ENCODE results near the gene DTX3.
"Not testable (repeated sequence)": the region's sequence is repeated elsewhere in the genome, so short reads cannot be mapped to it uniquely, and the experiment has no call there.

The DTX3 gene

GRCh38 chr12:57632073-57632957 is 27.7 kb downstream of the DTX3 start:
- DNase-seq (ENCODE audit: low read depth), result no peak

GRCh38 chr12:57632958-57633840 is 28.6 kb downstream of the DTX3 start, which contains the start of gene B4GALNT1:
TSS of gene B4GALNT1 (minus strand) at chr12:57633201. CDS start at chr12:57632132, 1,069 bp downstream.
- peak; percentile 65 for DNase-seq (ENCODE audit: low read depth)

GRCh38 chr12:57636731-57637130 is 32.1 kb downstream of the DTX3 start:
- not testable (repeated sequence) for DNase-seq (ENCODE audit: low read depth)

GRCh38 chr12:57637364-57637763 is 32.7 kb downstream of the DTX3 start:
- DNase-seq (ENCODE audit: low read depth), result no peak

GRCh38 chr12:57638096-57638495 is 33.5 kb downstream of the DTX3 start:
- DNase-seq (ENCODE audit: low read depth), result no peak

GRCh38 chr12:57640175-57641042 is 35.8 kb downstream of the DTX3 start:
- DNase-seq (ENCODE audit: low read depth), result no peak

GRCh38 chr12:57641699-57642442 is 37.2 kb downstream of the DTX3 start:
- no peak for DNase-seq (ENCODE audit: low read depth)

- peak; percentile 9 for DNase-seq (ENCODE audit: low read depth)
Measured at GRCh38 chr12:57645990-57646658, 41.5 kb downstream of the DTX3 start.

- not testable (repeated sequence) for DNase-seq (ENCODE audit: low read depth)
Measured at GRCh38 chr12:57646659-57647049, 42.0 kb downstream of the DTX3 start.

- no peak for DNase-seq (ENCODE audit: low read depth)
Measured at GRCh38 chr12:57654042-57654441, 49.4 kb downstream of the DTX3 start.

DNA sequence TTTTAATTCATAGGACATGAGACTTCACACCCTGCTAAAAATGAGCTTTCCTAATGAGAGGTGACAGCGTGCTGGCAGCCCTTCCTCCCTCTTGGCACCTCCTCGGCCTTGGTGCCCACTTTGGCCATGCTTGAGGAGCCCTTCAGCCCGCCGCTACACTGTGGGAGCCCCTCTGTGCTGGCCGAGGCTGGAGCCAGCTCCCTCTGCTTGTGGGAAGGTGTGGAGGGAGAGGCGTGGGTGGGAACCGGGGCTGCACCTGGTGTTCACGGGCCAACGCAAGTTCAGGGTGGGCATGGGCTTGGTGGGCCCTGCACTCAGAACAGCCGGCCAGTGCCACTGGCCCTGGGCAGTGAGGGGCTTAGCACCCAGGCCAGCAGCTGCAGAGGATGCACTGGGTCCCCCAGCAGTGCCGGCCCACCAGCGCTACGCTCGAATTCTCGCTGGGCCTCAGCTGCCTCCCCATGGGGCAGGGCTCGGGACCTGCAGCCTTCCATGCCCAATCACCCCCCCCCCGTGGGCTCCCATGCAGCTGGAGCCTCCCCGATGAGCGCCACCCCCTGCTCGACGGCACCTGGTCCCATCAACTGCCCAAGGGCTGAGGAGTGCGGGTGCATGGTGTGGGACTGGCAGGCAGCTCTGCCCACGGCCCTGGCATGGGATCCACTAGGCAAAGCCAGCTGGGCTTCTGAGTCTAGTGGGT is 51.1 kb downstream of the DTX3 start:
- no peak for DNase-seq (ENCODE audit: low read depth)

GRCh38 chr12:57656408-57656807 is 51.8 kb downstream of the DTX3 start:
- not testable (repeated sequence) for DNase-seq (ENCODE audit: low read depth)

DNA sequence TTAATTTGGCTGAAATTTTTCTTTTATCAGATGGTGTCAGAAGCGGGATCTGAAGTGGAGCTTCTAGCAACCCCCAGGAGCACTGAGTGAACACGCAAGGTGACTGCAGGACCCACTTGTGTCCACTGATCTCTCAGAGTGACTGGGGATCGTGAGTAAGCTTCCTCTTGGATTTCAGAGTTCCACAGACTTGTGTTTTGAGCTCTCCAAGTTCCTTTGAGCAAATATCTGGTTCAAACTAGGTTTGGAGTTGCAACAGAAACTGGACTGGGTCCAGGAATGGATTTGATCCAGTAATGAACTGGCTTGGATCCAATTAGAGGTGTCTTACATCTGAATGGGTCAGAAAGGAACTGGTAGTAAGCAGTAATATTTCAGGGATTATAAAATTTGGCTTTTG is 53.1 kb downstream of the DTX3 start:
- DNase-seq (ENCODE audit: low read depth), result peak; percentile 69

- no peak for DNase-seq (ENCODE audit: low read depth)
Measured at GRCh38 chr12:57658890-57659289, 54.3 kb downstream of the DTX3 start.

Measured in iris pigment epithelial cell (primary cell).